ENCODE data around the gene BRD9.

Gene BRD9

DNA sequence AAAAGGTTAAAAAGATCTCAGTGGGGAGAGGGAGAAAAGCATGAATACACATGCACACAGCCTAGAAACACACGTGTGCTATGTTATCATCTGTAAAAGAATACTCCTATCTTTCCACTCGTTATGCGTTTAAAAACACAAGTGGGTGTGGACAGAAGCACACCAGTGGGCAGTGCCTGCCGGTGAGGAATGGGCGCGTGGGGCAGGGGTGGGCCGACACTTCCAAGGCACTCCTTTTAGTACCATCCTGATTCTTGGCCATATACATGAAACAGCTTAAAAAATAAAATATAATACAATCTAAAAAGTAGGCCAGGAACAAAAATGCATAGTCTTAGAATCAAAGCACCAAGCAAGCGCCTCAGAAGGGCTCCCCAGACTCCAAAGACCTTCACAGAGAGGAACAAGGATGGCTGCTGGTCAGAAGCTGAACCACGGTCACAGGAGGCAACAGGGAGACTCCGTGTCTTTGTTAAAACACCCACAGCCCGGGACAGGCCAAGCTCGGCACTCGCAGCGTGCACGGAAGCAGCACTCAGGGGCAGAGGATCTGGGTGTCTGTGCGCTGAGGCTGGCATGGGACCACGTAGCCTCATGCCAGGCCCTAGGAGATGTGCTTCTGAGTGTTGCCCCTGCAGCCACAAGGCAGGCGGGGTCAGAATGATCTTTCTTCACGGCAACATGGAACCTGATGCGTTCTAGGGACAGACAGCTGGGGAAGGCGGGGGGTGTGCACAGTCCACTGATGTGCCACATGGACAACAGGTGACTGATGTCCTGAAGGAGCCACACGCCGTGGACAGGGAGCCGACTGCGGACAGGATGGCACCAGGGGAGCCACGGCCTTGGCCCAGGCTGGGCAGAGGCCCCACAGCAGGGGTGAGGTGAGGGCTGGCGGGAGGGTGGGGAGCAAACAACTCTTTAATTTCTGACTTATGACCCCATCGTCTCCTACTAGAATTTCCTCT is 15.9 kb downstream of the BRD9 start:
- DNase-seq, result no peak

GRCh38 chr5:875931-876330 is 16.7 kb downstream of the BRD9 start:
- DNase-seq, result no peak

- DNase-seq, result no peak
Measured at GRCh38 chr5:873328-873727, 19.3 kb downstream of the BRD9 start.

GRCh38 chr5:872301-872700 is 20.3 kb downstream of the BRD9 start:
- DNase-seq, result no peak

GRCh38 chr5:871596-872298 is 20.9 kb downstream of the BRD9 start:
- DNase-seq, result no peak

GRCh38 chr5:870956-871355 is 21.6 kb downstream of the BRD9 start:
- DNase-seq, result no peak

DNA sequence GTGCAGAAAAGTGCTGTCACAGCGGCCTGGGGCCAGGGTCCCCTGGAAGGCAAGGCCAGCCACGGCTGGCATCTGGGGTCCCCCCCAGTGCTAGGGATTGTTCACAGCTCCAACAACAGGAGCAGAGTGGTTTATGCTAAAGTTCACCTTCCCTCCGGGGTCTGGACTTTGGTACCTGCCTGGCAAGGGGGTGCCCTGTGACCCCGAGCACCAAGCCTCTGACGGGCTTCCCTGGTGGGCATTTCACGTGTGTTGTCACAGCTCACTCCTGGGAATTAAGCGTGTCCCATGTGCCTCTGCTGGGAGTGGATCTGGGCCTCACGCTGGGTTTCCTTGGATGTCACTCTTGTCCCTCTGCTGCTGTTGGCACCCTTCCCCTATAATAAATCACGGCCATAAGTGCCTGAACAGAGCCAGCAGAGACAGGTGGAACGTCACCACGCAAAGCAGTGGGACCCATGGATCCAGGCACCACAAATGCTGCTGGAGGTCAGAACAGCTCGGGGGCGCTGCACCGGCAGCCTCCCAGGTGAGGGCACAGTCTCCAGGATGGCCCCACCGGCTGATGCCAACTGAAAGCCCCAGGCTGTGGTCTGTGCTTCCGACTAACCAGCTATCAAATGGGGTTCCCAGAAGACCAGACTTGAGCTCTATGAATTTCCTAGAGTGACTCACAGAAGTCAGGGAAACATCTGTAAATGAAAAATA is 24.0 kb downstream of the BRD9 start:
- DNase-seq, result no peak

GRCh38 chr5:867300-867870 is 25.2 kb downstream of the BRD9 start:
- no peak for DNase-seq

GRCh38 chr5:865771-866170 is 26.8 kb downstream of the BRD9 start:
- no peak for DNase-seq

DNA sequence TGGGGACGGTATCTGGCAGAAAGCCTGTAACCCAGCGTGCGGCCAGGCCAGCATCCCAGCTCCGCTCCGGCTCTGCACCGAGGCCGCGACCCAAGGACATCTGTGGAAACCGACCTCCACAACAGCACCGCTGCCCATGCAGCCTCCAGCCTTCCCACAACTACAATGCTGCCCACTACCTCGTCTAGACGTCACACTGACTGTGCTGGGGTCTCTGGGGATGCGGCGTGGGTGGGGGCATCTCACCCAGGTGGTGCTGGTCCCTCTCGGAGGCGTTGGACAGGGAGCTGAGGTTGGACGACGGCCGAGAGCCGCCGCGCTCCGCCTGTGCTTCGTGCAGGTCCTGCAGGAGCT is 27.5 kb downstream of the BRD9 start:
- DNase-seq, result no peak

GRCh38 chr5:864492-865167 is 28.0 kb downstream of the BRD9 start:
- no peak for DNase-seq

GRCh38 chr5:863244-863805 is 29.3 kb downstream of the BRD9 start:
- DNase-seq, result no peak

GRCh38 chr5:862367-863243 is 30.0 kb downstream of the BRD9 start:
- DNase-seq, result no peak

- no peak for DNase-seq
Measured at GRCh38 chr5:861442-862366, 30.9 kb downstream of the BRD9 start.

DNA sequence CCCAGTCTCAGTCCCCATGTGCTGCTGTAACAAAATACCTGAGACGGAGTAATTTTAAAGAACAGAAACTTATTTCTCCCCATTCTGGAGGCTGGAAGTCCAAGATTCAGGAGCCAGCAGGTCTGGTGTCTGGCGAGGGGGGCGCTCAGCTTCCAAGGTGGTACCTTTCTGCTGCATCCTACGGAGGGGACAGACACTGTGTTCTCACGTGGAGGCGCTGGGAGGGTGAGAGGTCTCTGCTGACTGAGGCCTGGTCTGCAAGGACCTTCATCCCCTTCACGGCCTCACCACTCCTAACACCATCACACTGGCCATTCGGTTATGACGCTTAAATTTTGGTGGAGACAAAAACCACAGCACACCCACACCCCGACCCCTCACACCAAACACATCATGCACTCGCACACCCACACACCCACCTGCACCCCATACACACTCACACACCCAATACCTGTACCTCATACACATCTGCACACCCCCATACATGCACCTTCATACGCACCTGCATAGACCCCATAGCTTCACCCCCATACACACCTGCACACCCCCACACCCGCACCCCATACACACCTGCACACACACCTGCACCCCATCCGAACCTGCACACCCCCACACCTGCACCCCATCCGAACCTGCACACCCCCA is 32.0 kb downstream of the BRD9 start:
- DNase-seq, result no peak

DNA sequence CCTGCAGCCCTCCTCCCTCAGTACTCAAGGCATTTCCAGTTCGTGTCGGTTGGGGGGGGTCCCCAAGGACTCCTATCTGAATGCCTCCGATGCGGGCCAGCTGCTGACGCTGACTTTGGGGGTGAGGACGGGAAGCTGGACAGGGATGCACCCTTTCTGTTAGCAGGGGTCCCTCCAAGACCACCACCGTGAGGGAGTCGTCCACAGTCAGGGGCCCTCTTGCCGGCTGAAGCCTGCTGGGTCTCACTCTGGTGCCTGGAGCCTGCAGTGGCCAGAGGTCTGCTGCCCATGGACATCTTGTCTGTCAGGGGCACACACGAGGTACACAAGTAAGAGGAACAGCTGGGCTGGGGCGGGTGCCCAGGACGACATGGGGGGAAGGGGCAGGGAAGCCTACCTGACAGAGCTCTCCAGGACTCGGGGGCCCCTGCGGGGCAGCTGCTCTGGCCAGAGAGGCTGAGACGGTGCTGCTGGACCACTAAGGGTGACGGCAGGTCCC is 32.8 kb downstream of the BRD9 start:
- DNase-seq, result no peak

GRCh38 chr5:859391-859790 is 33.2 kb downstream of the BRD9 start:
- no peak for DNase-seq

GRCh38 chr5:858726-859125 is 33.9 kb downstream of the BRD9 start:
- no peak for DNase-seq

Data from NCI-H524 treated with DMSO at 0.1 percent for 48 hours (cell line).